HG02870 (cell line): Measurements from ENCODE around the gene POLR3F.
"Not testable (repeated sequence)": the region's sequence is repeated elsewhere in the genome, so short reads cannot be mapped to it uniquely, and the experiment has no call there.

Experiments used
- ATAC-seq: cut with Tn5 transposase; IDR thresholded peaks from one replicate; pipeline ENCODE4 v1.9.1; 2021; ENCODE audit warnings: mild to moderate bottlenecking, moderate library complexity; ENCODE audit not compliant: unreplicated experiment

POLR3F gene, protein sequence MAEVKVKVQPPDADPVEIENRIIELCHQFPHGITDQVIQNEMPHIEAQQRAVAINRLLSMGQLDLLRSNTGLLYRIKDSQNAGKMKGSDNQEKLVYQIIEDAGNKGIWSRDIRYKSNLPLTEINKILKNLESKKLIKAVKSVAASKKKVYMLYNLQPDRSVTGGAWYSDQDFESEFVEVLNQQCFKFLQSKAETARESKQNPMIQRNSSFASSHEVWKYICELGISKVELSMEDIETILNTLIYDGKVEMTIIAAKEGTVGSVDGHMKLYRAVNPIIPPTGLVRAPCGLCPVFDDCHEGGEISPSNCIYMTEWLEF

DNA sequence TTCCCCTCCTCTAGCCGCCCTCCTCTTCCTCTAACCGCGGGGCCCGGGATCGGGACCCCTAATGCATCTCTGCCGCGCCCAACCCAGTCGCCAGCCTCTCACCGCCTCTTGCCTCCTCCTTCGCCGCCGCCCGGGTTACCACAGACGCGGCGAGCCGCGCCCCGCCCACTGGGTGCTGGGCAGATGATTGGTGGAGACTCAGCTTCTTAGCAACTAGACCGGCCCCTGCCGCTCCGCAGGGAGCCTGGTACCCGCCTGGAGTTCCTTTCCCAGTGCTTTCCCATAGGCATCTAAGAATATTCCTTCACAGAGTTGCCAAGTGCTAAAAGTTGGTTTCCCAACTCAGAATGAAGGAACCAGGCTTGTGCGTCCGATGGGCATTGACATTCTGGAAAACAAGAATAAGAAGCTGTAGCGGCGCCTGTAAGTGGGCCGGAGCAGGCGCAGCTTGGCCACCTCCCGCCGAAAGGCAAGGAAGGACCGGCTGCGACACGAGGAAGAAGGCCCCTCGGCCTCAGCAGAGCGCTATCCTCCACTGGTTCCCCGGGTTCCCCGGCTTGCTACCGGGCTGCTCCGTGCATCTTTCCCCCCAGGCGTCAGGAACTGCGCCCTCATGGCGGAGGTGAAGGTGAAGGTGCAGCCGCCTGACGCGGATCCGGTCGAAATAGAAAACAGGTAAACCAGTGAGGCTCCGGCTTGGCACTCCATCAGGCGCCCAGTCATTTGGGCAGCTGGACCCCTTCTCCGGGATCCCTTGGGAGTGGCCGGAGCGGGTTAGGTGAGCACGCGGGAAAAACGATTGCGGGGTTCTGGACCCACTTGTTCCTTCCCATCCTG, at the start of gene POLR3F, which contains the start of gene DZANK1:
Gene POLR3F (plus strand): TSS at position 497 of the 837 bp plus-strand sequence. CDS start 117 bp downstream, at position 614.
Gene DZANK1 (minus strand): TSS at position 137 of the 837 bp plus-strand sequence. CDS start 1,672 bp downstream, outside the sequence.
- ATAC-seq, result peak; percentile 99

DNA sequence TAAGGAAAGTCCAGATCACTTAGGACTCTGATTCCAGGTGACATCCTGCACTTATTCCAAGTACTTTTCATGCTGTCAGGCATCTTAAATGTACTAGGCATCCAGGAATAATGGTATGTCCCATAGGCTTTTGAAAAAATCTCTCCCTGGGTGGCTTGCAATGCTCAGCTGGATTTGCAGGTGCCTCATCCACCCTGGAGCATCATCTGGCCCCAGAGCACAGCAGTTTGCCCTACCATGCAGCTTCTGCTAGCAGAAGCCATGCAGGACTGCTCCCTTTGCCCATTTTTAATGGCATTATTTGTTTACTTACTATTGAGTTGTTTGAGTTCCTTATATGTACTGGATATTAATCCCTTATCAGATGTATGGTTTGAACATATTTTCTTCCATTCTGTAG, 45.6 kb upstream of the POLR3F start:
- no peak for ATAC-seq

DNA sequence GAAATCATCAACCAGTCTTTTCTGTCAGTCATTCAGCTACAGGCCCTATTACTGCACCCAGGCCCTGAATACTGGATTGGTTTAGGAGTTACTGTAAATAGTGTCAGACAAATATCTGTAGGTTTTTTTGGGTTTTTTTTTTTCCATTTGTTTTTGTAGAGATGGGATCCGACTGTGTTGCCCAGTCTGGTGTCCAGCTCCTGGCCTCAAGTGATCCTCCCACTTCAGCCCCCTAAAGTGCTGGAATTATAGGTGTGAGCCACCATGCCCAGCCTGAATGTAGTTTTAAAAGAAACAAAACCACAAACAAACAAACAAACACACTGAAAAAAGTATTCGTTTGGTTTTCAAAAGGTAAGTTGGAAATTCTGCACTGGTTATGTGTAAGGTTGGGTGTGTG, 40.0 kb upstream of the POLR3F start:
- ATAC-seq, result no peak

DNA sequence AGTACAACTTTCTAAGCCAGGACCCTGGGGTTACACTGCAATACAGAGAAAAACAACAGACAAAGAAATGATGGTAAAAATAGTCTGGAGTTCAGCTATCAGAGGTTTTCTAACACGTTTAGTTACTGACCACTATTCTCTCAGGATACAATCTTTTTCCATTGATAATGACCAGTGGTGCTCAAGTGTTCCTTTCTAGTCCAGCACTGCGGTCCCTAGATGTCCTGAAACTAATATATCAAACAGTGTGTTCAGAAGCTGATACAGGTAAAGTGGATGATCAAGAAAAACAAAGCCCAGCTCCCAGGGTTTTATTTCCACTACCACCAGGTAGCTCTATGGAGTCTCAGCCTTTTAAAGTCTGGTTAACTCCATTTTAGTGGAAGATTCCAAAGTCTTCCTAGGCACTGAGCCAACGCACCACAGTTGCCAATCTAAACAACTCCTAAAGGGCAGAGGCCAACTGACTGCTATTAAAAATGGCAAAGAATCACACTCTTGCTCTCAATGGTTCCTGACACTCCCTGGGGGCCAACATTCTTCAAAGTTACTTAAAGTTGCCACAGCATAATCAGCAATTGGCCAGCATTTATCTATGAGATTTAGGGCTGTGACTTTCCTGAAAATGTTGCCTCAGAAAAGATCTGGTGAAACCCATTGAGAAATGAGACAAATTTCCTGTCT, 38.6 kb upstream of the POLR3F start:
- ATAC-seq, result no peak

DNA sequence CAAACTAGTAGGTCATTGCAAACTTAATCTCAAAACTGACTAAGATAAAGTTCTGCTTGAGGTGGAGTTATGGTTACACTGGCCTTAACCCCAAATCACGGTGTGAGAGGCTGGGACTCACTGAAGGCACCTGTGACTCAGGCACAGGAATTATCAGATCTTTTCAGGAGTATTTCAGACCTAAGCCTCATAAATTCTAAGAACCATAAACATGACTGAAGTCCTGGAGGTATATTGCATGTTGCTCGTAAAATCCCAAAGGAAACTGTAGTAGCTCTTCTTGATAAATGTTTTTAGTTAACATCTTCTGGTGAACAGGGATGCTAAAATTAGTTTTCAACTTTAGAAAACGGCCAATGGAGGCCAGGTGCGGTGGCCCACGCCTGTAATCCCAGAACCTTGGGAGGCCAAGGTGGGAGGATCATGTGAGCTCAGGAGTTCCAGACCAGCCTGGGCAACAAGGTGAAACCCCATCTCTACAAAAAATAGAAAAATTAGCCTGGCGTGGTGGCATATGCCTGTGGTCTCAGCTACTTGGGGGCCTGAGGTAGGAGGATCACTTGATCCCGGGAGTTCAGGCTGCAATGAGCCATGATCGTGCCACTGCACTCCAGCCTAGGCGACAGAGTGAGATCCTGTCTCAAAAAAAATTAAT, 36.9 kb upstream of the POLR3F start:
- ATAC-seq, result no peak

DNA sequence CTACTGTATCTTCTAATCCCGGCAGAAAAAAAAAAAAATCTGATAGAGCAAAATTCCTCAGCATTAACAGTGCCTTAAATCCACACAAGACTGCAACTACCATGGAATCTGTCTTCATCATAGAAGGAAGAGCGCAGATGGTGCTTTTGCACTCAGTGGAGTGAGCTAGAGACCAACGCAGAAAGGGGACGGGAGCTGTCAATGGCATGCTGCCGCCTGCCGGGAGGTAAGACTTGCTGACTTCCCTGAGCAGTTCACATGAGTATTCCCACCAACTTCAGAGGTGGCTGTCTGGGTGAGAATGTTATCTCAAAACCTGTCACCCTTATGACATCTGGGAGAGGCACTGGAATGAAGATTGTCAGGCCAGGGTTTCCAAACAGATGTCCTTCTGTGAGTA, 36.0 kb upstream of the POLR3F start:
- no peak for ATAC-seq

DNA sequence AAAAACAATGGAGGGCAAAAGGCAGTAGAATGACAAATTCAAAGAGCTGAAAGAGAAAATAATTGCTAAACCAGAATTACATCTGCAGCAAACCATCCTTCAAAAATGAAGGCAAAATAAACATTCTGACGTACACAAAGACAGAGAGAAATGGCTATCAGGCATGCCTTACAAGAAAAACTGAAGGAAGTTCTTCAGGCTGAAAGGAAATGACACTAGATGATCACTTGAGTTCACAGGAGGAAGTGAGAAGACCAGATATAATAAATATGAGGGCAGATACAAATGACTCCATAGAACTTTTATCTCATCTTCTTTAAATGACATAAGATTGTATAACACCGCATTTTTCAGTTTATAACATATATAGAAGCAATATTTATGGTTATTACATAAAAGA, 30.3 kb upstream of the POLR3F start:
- ATAC-seq, result no peak

DNA sequence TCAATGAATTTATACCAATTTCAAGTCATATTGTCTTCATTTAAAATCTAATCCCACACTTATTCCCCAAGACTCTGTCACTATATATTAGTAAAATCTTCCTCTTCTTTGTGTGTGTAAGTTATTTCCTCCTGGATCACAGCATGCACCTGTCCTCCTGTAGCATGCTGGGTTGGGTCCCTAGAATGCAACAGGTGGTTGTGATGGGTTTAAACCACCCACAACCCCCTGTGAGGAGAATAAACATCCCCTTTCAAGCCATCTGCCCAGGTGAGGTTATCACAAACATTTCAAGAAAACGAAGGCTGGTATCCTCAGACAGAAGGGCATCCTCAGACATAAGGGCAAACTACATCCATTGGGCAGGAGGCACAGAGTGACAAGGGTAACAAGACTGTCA, 26.8 kb upstream of the POLR3F start:
- ATAC-seq, result no peak

DNA sequence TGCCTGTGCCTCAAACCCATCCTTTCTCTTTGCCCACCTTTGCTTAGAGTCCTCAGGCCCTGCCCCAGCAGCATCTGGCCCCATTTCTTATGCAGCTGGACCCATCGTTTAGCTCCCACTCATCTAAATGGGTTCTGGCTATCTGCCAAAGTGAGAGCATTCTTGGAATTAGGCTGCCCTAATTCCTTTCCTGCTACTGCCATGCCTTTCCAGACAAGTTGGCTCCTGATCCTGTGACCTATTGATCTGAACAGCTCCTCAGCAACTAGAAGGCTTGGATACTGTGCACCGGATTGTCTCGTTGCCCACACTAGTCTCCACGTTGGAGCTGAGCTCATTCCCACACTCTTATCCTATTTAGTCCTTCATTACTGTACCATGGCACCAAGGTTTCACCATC, 23.3 kb upstream of the POLR3F start:
- ATAC-seq, result no peak

DNA sequence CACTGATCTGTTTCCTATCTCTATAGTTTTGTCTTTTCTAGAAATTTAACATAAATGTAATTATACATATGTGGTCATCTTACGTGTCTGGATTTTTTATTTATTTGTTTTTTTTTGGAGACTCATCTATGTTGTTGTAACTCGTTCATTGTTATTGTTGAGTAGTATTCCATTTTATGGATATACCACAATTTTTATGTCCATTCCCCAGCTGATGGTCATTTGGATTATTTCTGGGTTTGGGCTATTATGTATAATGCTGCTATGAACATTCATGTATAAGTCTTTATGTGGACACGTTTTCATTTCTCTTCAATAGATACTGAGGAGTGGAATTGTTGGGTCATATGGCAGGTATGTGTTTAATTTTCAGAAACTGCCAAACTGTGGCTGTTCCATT, 10.6 kb upstream of the POLR3F start:
- no peak for ATAC-seq

DNA sequence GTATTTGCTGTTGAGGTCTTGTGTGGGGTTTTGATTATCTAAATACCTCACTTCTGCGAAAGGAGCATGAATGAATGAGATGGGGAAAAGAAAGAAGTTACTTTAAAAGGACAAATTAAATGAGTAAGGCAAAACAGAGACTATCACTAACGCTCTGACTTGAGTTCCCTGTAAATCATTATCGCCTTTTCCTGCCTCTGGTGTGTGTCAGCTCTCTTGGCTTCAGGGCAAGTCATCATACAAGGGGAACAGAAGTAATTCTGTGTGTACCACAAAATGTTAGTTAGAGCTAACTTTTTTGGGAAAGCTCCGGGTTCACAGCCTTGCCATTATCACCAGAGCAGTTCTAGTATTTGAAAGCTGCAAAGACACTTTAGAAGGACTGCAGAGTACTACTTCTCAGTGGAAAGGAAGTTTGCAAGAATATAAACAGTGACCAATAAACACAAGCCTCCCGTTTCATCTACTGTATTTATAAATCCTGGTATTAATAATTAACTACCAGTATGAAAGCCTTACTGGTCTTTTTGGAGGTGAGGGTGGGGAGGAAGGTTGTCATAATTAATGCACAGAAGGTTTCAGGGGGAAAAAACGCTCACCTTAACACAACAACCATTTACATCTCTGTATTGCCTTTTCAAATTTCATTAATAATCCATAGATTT, 1.5 kb upstream of the POLR3F start:
- no peak for ATAC-seq

DNA sequence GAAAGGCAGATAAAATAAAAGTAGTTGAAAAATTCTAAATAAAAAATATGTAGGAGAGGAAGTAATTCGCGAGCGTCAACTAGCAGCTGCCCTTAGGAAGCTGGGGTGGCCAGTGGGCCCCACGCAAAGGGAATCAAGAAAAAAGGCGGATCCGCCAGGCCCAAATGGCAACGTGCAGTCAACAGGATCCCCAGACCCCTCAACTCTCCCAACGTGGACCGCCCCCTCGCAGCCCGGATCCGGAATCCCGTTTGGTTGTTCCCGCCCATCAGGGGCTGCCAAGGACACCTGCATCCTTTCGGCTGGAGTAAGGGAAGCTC, 656 bp upstream of the POLR3F start:
- peak; percentile 43 for ATAC-seq

DNA sequence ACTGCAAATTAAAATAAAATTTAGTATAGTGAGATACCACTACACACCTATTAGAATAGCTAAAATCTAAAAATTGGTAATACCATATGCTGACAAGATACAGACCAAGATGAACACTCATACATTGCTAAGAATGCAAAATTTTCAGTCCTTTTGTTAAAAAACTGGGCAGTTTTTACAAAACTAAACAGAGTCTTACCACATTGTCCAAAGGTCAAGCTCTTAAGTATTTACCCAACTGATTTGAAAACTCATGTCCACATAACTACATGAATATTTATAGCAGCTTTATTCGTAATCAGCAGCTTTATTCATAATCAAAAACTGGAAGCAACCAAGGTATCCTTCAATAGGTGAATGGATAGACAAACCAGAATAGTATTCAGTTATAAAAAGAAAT, 10.0 kb downstream of the POLR3F start:
- ATAC-seq, result no peak

DNA sequence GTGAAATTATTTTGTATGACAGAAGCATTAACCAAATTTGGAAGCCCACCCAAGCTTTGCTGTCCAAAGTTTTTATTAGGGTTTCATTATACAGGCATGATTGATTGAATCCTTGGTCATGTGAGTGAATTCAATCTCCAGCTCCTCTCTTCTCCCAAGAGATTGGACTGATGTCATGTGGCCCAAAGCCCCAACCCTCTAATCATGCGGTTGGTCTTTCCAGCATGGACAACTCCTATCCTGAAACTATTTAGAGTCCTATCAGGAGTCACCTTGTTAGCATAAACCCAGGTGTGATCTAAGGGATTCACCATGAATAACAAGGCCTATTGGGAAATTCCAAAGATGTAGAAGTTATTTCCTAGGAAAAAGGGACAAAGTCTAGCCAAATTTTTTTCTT, 10.6 kb downstream of the POLR3F start:
- no peak for ATAC-seq

DNA sequence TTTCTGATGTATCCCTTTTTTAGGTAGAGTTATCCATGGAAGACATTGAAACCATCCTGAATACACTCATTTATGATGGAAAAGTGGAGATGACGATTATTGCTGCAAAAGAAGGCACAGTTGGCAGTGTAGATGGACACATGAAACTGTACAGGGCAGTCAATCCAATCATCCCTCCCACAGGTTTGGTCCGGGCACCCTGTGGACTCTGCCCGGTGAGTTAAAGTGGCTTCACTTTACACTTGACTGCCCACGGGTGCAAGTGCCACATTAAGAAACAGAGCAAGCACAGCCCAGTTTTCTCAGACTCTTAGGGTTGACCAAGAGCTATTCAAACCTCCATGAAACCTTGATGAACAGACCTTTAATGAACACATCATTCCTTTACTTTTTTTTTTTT, 14.4 kb downstream of the POLR3F start:
- no peak for ATAC-seq

DNA sequence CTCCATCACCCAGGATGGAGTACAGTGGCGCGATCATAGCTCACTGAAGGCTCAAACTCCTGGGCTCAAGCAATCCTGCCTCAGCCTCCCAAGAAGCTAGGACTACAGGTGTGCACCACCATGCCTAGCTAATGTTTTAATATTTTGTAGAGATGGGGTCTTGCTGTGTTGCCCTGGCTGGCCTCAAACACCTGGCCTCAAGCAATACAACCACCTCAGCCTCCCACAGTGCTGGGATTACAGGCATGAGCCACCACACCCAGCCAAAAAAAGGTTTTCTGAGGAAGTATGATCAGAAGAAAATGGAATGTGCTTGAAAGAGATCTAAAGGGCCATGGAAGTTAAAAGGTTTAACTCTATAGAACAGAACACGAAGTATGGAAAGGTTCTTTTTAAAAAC, 21.1 kb downstream of the POLR3F start:
- ATAC-seq, result no peak

DNA sequence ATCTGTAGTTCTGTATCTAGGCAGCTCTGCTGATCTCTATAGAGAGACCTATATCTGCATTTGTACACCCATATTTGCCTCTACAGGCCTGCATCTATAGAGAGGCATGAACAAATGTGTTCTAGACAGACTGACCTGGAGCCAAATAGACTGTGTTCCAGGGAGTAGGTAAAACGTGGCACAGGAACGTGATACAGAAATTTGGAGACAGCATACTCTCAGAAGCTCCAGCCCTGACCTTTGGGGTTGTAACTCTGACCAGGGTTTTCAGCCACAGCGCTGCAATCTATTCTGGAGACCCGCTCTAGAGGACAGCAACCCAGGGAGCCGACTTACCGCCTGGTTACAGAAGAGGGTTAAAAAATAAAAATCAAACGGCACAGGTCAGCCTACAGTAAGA, 28.9 kb downstream of the POLR3F start:
- no peak for ATAC-seq

DNA sequence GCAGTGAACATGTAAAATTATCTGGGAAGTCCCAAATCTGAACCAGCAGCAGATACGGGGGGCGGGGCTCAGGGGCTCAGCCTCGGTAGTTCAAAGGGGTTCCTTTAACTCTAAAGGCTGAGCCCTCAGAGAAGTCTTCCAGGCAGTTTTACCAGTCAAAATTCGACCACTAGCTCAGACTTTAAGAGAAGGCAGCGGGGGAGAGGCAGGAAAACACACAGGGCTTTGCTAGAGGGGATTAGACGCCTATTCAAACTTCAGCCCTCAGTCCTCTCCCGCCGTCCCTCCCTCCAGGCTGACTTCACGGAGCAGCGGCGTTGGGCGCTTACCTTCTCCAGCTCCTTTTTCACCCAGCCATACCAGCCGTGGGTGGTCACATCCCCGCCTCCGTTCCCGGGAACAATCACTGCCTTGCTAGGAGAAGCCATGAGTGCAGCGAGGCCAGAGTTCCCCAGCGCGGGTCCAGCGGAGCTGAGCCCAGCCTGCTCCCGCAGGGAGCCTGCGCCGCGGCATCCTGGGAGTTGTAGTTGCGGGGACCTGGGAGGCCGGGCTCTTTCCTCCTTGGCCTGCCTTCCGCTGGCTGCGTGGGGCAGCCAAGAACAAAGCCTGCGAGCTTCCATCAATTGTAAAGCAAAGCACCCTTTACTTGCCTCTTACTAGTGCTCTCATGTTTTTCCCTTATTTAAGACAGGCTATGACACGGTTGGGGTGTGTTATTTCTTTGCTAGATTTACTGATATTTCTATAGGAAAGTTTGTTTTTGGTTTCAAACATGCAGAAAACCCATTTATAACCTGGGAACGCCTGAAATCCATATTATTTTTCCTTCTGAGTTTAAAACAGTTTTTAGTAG, 29.8 kb downstream of the POLR3F start, which contains the start of gene RBBP9:
Gene RBBP9 (minus strand): TSS at position 486 of the 853 bp plus-strand sequence. CDS start 58 bp downstream, at position 428.
- ATAC-seq, result peak; percentile 98

DNA sequence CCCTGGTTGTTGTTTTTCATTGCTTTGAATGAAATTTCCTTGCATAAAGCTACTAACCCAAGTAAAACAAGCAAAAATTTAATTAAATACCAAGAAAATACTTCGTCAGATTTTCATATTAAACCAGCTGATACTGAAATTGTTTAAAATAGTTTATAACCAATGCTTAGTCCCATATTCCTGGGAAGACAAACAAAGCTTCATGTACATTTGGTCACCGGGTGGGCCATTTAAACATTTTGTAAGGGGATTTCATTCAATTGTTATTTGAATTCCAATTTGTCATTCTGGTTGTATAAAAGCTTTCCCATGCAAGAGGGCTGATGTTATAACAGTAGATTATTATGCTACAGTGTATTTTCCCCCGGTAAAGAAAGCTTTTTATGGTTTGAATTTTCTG, 30.4 kb downstream of the POLR3F start:
- ATAC-seq, result no peak

DNA sequence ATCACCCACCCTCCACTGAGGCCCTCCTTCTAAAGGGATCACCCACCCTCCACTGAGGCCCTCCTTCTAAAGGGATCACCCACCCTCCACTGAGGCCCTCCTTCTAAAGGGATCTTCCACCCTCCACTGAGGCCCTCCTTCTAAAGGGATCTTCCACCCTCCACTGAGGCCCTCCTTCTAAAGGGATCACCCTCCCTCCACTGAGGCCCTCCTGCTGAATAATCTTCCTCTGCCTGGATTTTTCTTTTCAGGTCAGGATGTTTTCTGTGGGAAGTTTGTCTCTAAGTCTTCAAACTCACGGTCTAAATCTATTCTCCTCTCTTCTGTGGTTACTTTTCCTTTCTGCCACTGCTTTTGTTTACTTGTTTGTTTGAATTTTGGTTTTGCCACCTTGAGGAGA, 34.5 kb downstream of the POLR3F start:
- ATAC-seq, result not testable (repeated sequence)
